ENCODE measurements around the gene RING1. TPM values are rescaled to one million over a fixed set of nuclear protein-coding genes. Genes with fewer than 3 reads are reported as not detected.
"Not testable (repeated sequence)": the region's sequence is repeated elsewhere in the genome, so short reads cannot be mapped to it uniquely, and the experiment has no call there.

Gene RING1
- total RNA-seq, 4 donors from 2014 or later, result 10.9 to 20.6 (median 13.9) TPM

DNA sequence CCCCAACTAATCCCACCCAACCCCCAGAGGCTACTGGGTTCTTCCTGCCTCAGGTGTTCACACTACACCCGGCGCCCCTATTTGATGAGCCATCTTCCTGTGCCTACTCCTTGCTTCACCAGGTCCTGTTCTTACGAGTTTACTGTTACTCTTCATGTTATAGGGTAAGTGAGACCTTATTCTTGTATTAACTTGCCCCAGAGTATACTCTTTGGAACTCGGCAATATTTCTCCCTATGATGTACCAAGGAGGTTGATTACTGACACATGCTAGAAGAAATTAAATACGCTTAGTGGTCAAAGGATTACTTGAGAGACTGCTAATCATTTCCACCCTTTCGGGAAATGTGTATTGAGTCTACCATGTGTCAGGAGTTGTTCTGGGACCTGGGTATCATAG lies 8.9 kb downstream of the RING1 start:
- Histone ChIP-seq H3K27ac (no peak overlapping the region), H3K4me3 (no peak overlapping the region), H3K4me1 (peaks cover 7 to 21% (median 18%) of the 10 kb centered on the region in 3 donors), H3K36me3 (peaks cover 0 to under 1% (median 0%) of the 10 kb centered on the region in 3 donors), H3K27me3 (peaks cover 0 to 42% (median 0%) of the 10 kb centered on the region in 4 donors), H3K9me3 (no peaks in the 10 kb centered on the region)
- intact Hi-C loops (cut with DNase I), result no loop called here
- TF ChIP-seq POLR2A (IDR thresholded peaks at IDR 0.05), result no peak
- TF ChIP-seq, protein P1, sequence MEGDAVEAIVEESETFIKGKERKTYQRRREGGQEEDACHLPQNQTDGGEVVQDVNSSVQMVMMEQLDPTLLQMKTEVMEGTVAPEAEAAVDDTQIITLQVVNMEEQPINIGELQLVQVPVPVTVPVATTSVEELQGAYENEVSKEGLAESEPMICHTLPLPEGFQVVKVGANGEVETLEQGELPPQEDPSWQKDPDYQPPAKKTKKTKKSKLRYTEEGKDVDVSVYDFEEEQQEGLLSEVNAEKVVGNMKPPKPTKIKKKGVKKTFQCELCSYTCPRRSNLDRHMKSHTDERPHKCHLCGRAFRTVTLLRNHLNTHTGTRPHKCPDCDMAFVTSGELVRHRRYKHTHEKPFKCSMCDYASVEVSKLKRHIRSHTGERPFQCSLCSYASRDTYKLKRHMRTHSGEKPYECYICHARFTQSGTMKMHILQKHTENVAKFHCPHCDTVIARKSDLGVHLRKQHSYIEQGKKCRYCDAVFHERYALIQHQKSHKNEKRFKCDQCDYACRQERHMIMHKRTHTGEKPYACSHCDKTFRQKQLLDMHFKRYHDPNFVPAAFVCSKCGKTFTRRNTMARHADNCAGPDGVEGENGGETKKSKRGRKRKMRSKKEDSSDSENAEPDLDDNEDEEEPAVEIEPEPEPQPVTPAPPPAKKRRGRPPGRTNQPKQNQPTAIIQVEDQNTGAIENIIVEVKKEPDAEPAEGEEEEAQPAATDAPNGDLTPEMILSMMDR (IDR thresholded peaks at IDR 0.05), result no peak
- WGBS, 2 donors, result 50 to 56% methylated on average over 6 of the region's 6 CpGs
- no peak for DNase-seq

GRCh38 chr6:33217681-33218080 lies 9.4 kb downstream of the RING1 start:
- TF ChIP-seq, protein P1 (IDR thresholded peaks at IDR 0.05), result no peak
- TF ChIP-seq POLR2A (IDR thresholded peaks at IDR 0.05), result no peak
- peaks cover 7 to 16% (median 14%) of the 10 kb centered on the region in 3 donors for H3K4me1 ChIP-seq
- peaks cover 0 to 46% (median 0%) of the 10 kb centered on the region in 4 donors for H3K27me3 ChIP-seq
- intact Hi-C loops (cut with DNase I), result no loop called here
- no peak overlapping the region for H3K27ac ChIP-seq
- H3K9me3 ChIP-seq, result no peaks in the 10 kb centered on the region
- no peak overlapping the region for H3K4me3 ChIP-seq
- 66 to 81% methylated on average over 3 of the region's 3 CpGs for WGBS, 2 donors
- H3K36me3 ChIP-seq, result no peaks in the 10 kb centered on the region
- no peak for DNase-seq

DNA sequence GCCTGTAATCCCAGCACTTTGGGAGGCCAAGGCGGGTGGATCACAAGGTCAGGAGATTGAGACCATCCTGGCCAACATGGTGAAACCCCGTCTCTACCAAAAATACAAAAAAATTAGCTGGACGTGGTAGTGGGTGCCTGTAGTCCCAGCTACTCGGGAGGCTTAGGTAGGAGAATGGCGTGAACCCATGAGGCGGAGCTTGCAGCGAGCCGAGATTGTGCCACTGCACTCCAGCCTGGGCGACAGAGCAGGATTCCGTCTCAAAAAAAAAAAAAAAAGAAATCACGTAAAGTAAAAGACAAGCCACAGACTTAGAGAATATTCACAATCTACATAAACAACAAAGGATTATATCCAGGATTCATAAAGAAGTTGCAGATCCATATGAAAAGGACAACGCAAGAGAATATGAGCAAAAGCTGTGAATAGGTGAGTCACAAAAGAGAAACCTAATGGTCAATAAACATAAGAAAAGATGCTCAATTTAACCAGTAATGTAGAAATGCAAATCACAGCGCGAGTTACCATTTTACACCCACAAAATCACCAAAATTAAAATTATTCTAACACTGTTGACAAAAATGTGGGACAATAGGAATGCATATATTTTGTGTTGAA lies 18.3 kb downstream of the RING1 start:
- H3K27ac ChIP-seq; H3K4me3 ChIP-seq; DNase-seq; H3K9me3 ChIP-seq; H3K36me3 ChIP-seq; intact Hi-C loops (cut with DNase I); H3K4me1 ChIP-seq: not testable (repeated sequence)
- WGBS, 2 donors, result 50 to 56% methylated on average over 14 of the region's 14 CpGs
- peaks cover 0 to 67% (median 0%) of the 10 kb centered on the region in 4 donors for H3K27me3 ChIP-seq

GRCh38 chr6:33235221-33235634 lies 26.9 kb downstream of the RING1 start:
- H3K4me3 ChIP-seq, result no peak overlapping the region
- H3K27me3 ChIP-seq, result peaks cover 0 to 78% (median 3%) of the 10 kb centered on the region in 4 donors
- H3K27ac ChIP-seq, result no peak overlapping the region
- TF ChIP-seq POLR2A (IDR thresholded peaks at IDR 0.05), result no peak
- TF ChIP-seq, protein P1 (IDR thresholded peaks at IDR 0.05), result no peak
- no peaks in the 10 kb centered on the region for H3K9me3 ChIP-seq
- intact Hi-C loops (cut with DNase I), result loop anchor here (10.0 kb wide), 1 partner anchor 230 kb away; the partner anchor contains the start of gene HLA-DOA
- 25 to 27% methylated on average over 6 of the region's 6 CpGs for WGBS, 2 donors
- no peaks in the 10 kb centered on the region for H3K4me1 ChIP-seq
- DNase-seq, result no peak
- H3K36me3 ChIP-seq, result no peaks in the 10 kb centered on the region

GRCh38 chr6:33236328-33236727 lies 28.0 kb downstream of the RING1 start:
- no peaks in the 10 kb centered on the region for H3K4me1 ChIP-seq
- H3K36me3 ChIP-seq, result no peaks in the 10 kb centered on the region
- no peaks in the 10 kb centered on the region for H3K9me3 ChIP-seq
- TF ChIP-seq, protein P1 (IDR thresholded peaks at IDR 0.05), result no peak
- H3K27me3 ChIP-seq, result peaks cover 0 to 80% (median 3%) of the 10 kb centered on the region in 4 donors
- intact Hi-C loops (cut with DNase I), result loop anchor here (10.0 kb wide), 1 partner anchor 232 kb away; the partner anchor contains the start of gene HLA-DOA
- H3K27ac ChIP-seq, result no peak overlapping the region
- H3K4me3 ChIP-seq, result no peak overlapping the region
- no peak for DNase-seq
